Stimulated activated CD4-positive, alpha-beta T cell treated with anti-CD3 and anti-CD28 coated beads, TNF-alpha, amount 100 ng/mL, for 24 hours (primary cell): ENCODE results near the gene EIF5.

Source experiments
- DNase-seq, 3 experiments: peaks; one replicate each; pipeline ENCODE4 v3.0.0-alpha.2; 2020; ENCODE audit warnings: low read depth in 3 of 3

The EIF5 gene

DNA sequence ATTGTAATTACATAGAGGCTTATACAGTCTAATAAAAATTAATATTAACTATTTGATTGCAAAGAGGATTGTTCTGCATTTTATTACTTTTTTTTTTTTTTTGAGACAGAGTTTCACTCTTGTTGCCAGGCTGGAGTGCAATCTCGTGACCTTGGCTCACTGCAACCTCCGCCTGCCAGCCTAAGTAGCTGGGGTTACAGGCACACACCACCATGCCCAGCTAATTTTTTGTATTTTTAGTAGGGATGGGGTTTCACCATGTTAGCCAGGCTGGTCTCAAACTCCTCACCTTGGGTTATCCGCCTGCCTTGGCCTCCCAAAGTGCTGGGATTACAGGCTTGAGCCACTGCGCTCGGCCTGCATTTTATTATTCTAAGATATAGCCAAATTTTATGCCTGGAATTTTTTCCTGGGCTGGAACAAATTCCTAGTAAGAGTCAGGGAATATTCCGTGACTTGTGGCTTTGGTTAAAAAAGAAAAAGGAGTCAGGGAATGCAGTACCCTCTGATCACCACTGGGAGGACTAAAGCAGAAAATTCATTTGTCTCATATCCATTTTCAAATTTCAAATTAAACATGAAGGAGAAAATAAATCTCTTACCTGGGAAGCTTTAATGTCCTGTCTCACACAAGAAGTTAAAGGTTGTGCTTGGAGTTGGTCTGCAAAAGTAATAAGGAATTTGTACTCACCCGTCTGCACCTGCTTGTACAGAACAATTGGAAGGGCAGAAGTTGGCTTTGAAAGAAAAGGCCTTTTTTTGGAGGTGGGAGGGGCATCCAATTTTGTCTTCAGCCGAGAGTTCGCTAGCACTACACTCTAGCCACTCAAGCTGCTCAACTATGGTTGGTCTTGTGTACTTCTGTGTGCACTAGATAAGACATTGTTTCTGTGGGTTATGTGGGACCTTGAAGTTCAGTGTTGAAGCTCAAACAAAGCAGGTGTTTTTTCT, 59.9 kb downstream of the EIF5 start:
- no peak for DNase-seq
